H54 (cell line): Measurements from ENCODE around the gene SEMA4C.

Experiments
- DNase-seq: peaks from one replicate; pipeline ENCODE4 v3.0.0; 2011; ENCODE audit warnings: low spot score, mixed read lengths; ENCODE audit not compliant: insufficient read length
- FAIRE-seq: peaks from 3 replicates; lab custom pipeline; 2011; peaks lifted over from hg19 to GRCh38; lab: Jason Lieb, UNC
- POLR2A ChIP-seq: IDR thresholded peaks from 2 replicates; pipeline ENCODE4 v1.6.1; 2011; ENCODE audit warnings: low read depth, mild to moderate bottlenecking, low read length

Gene SEMA4C

GRCh38 chr2:96815326-96816126 lies 54.4 kb downstream of the SEMA4C start:
- no peak for TF ChIP-seq POLR2A
- FAIRE-seq: no peak
- peak; percentile 79 for DNase-seq

GRCh38 chr2:96813656-96814055 lies 56.2 kb downstream of the SEMA4C start:
- no peak for TF ChIP-seq POLR2A
- no peak for FAIRE-seq
- no peak for DNase-seq

DNA sequence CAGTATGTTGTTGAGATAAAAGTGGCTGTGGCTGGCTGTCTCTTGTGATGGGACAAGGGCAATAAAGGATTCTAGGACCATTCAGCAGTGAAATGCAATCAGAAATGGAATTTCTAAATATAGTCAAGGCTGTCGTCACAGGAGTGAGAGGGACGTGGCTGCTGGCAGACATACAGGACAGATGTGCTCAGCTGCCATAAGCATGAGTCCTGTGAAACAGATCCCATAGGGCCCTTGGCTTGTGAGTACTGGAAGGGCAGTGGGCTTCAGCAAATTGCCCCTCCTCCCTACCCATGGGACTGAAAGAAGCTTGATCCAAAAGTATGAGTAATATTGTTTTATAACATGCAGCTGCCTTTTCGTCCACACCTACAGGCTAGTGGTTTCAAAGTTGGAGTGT lies 58.0 kb downstream of the SEMA4C start:
- no peak for FAIRE-seq
- DNase-seq: no peak
- TF ChIP-seq POLR2A: no peak

- no peak for DNase-seq
- TF ChIP-seq POLR2A: no peak
- FAIRE-seq: no peak
These were observed 59.1 kb downstream of the SEMA4C start for GRCh38 chr2:96810783-96811192.

GRCh38 chr2:96809951-96810782 lies 59.7 kb downstream of the SEMA4C start:
- DNase-seq (no peak), FAIRE-seq (no peak)
- no peak for TF ChIP-seq POLR2A
